ENCODE measurements around the gene OST4. TPM values are rescaled to one million over a fixed set of nuclear protein-coding genes. Genes with fewer than 3 reads are reported as not detected.

The OST4 gene
- total RNA-seq, 1 donor from 2014 or later: 141 TPM

DNA sequence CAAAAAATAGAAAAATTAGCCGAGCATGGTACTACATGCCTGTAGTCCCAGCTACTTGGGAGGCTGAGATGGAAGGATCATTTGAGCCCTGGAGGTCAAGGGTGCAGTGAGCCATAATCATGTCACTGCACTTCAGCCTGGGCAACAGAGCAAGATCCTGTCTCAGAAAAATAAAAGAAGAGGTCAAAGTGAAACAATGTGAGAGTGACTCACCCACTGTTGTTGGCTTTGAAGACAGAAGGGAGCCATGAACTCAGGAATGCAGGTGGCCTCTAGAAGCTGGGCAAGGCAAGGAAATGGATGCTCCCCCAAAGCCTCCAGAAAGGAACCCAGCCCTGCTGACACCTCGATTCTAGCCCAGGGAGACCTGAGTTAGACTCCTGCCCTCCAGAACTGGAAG lies 42.4 kb downstream of the OST4 start:
- no peak for ATAC-seq

DNA sequence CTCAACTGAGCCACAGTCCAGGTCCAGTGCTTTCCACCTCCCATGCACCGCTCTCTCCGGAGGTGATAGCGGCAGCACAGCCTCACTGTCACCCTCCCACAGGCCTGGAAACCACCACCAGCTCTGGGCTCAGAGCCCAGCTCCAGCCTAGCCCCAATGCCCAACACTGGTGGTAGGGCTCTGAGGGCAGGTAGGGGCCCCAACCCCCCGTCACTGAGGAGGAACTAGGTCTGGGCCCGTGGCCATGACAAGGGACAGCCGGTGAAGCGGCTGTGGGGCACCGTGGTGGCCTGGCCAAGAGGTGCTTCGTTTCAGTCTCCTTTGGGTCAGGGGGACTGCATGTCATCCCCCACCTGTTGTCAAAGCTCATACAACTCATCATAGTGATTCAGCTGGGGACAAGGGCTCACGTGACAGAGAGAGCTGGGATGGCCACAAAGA lies 44.2 kb downstream of the OST4 start:
- ATAC-seq: no peak
- DNase-seq (ENCODE audit: low spot score): no peak

More for the DNA sequence above, 42.4 kb downstream of the OST4 start:
- no peak for DNase-seq (ENCODE audit: low spot score)

- ATAC-seq: no peak
- no peak for DNase-seq (ENCODE audit: low spot score)
Observed at GRCh38 chr2:27025861-27026851, 45.3 kb downstream of the OST4 start.

- ATAC-seq (no peak), DNase-seq (ENCODE audit: low spot score) (no peak)
Observed at GRCh38 chr2:27025281-27025800, 46.1 kb downstream of the OST4 start.

DNA sequence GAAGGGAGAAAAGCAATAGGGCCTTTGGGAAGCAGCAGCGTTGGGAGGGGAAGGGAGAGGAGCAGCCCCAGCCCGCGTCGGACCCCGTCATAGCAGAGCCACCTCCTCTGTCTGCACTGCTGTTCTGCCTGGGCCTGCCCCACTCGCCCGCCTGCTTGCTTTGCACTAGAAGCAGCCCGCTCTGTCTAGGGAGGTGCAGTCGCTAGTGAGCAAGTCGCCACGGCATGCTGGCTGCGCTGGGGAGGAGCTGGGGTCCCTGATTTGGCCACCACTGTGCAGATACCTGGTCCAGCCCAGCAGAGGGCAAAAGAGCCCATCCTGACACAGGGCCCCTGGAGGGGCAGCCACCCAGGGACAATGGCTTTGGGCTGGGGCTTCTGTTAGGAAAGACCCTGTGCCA lies 46.6 kb downstream of the OST4 start:
- DNase-seq (ENCODE audit: low spot score) (no peak), ATAC-seq (no peak)

DNA sequence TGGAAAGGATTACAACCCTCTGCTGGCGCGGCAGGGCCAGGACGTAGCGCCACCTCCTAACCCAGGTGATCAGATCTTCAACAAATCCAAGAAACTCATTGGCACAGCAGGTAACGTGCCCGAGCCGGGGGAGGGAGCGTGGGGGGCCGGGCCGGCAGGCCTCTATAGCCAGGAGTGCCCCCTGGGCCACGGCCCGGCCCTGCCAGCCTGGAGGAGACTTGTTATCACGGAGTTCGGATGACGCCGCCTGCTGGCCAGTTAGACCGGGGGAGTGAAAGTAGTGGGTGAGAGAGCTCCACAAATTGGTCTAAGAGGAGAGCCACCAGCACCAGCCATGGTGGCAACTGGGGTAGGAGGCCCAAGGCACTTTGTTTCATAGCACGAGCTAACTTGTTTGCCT lies 47.3 kb downstream of the OST4 start:
- DNase-seq (ENCODE audit: low spot score) (no peak), ATAC-seq (no peak)

DNA sequence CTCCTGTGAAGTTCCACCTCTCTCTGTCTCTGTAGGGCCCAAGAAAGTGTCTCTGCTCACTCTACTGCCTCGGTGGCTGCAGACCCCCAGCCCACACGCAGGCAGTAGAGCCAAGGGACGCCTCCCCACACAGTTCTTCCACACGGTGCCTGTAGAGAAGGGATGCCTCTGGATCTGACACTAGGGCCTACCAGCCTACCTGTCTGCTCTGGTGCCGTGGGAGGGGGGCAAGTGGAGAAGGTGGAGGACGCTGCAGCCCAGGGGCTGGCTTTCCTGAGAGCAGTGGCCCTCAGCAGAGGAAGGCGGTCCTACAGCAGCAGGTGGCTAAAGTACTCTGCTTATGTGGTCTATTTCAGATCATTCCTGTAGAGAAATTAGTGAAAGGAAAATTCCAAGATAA lies 47.7 kb downstream of the OST4 start:
- DNase-seq (ENCODE audit: low spot score): no peak
- ATAC-seq: no peak

DNA sequence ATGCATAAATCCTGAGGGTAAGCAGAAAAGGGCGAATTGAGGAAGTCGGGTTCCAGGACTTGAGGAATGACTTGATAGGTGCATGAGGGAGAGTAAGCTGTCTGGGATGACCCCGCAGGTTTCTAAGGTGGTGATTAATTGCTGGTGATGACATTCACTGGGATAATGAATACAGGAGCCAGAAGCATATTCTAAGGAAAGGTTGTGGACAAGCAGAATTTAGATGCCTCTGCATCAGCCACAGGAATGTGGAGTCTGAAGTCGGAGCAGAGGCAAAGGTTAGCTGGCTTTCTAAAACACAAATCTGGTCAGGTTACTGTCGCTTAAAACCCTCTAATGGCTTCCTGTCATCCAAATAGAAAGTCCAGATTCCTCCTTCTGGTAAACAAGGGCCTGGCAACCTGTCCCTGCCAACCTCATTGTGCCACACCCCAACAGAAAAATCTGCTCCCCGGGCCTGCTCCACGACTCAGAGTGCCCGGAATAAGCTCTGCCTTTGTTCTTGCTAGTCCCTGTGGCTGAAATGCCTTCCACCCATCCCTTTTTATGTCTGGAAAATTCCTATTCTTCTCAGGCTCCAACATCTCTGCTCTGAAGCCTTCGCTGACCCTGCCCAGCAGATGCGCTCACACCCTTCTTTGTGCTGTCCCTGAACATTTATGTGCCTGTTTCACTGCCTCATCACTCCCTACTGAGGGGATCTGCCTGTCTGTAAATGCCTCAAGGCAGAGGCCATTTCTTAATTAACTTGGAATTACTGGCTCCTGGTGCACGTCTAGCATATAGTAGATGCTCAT lies 50.0 kb downstream of the OST4 start:
- DNase-seq (ENCODE audit: low spot score) (no peak), ATAC-seq (peak; percentile 48)

Other genes with a start within 250 kb of the OST4 start
- not detected for gene DPYSL5, start 223.5 kb downstream of the OST4 start, total RNA-seq
- gene MAPRE3, start 101.0 kb downstream of the OST4 start, total RNA-seq: 16.6 TPM
- 53.7 TPM for gene TMEM214, start 38.7 kb downstream of the OST4 start, total RNA-seq
- 7.6 TPM for gene AGBL5, start 20.0 kb downstream of the OST4 start, total RNA-seq
- gene EMILIN1, start 7.0 kb upstream of the OST4 start, total RNA-seq: 16.0 TPM
- 267 TPM for gene KHK, start 15.1 kb upstream of the OST4 start, total RNA-seq
- gene CGREF1, start 47.5 kb upstream of the OST4 start, total RNA-seq: 5.5 TPM
- gene ABHD1, start 52.2 kb upstream of the OST4 start, total RNA-seq: 3.6 TPM
- 43.9 TPM for gene PREB, start 63.0 kb upstream of the OST4 start, total RNA-seq
- not detected for gene PRR30, start 67.8 kb upstream of the OST4 start, total RNA-seq
- gene TCF23, start 77.3 kb upstream of the OST4 start, total RNA-seq: 0.10 TPM
- 31.8 TPM for gene ATRAID, start 140.4 kb upstream of the OST4 start, total RNA-seq
- 72.6 TPM for gene SLC5A6, start 140.6 kb upstream of the OST4 start, total RNA-seq
- gene CAD, start 145.7 kb upstream of the OST4 start, total RNA-seq: 14.9 TPM
- not detected for gene SLC30A3, start 191.4 kb upstream of the OST4 start, total RNA-seq
- not detected for gene DNAJC5G, start 203.8 kb upstream of the OST4 start, total RNA-seq
- gene TRIM54, start 210.8 kb upstream of the OST4 start, total RNA-seq: not detected
- 2.2 TPM for gene UCN, start 236.8 kb upstream of the OST4 start, total RNA-seq

All from left lobe of liver (tissue), 2 donors.